Femur (tissue), 1 donor: Measurements from ENCODE around the gene ARHGEF4.

Source experiments
- DNase-seq: peaks from one replicate; pipeline ENCODE4 v3.0.0-alpha.2; 2017

Gene ARHGEF4

GRCh38 chr2:131027566-131028528 lies 191.1 kb downstream of the ARHGEF4 start:
- no peak for DNase-seq

GRCh38 chr2:131029812-131030211 lies 193.1 kb downstream of the ARHGEF4 start:
- no peak for DNase-seq

- DNase-seq = no peak
Observed at GRCh38 chr2:131030478-131030971, 193.8 kb downstream of the ARHGEF4 start.

- DNase-seq = no peak
Observed at GRCh38 chr2:131031431-131031841, 194.7 kb downstream of the ARHGEF4 start.

- DNase-seq = no peak
Observed at GRCh38 chr2:131031875-131032274, 195.2 kb downstream of the ARHGEF4 start.

- DNase-seq = no peak
Observed at GRCh38 chr2:131032393-131032836, 195.7 kb downstream of the ARHGEF4 start.

GRCh38 chr2:131033786-131034121 lies 197.0 kb downstream of the ARHGEF4 start:
- DNase-seq = no peak

- peak; percentile 55 for DNase-seq
Observed at GRCh38 chr2:131034122-131035051, 197.7 kb downstream of the ARHGEF4 start.

GRCh38 chr2:131035112-131035825 lies 198.6 kb downstream of the ARHGEF4 start:
- no peak for DNase-seq

- no peak for DNase-seq
Observed at GRCh38 chr2:131035826-131036231, 199.1 kb downstream of the ARHGEF4 start.

GRCh38 chr2:131036269-131036668 lies 199.6 kb downstream of the ARHGEF4 start:
- no peak for DNase-seq

GRCh38 chr2:131036696-131037397 lies 200.1 kb downstream of the ARHGEF4 start:
- no peak for DNase-seq

- DNase-seq = no peak
Observed at GRCh38 chr2:131037398-131038257, 200.9 kb downstream of the ARHGEF4 start.

GRCh38 chr2:131038258-131039100 lies 201.8 kb downstream of the ARHGEF4 start:
- DNase-seq = no peak

- DNase-seq = no peak
Observed at GRCh38 chr2:131039101-131039440, 202.4 kb downstream of the ARHGEF4 start.

- no peak for DNase-seq
Observed at GRCh38 chr2:131039535-131039907, 202.8 kb downstream of the ARHGEF4 start.

- no peak for DNase-seq
Observed at GRCh38 chr2:131039908-131040660, 203.4 kb downstream of the ARHGEF4 start.

- no peak for DNase-seq
Observed at GRCh38 chr2:131040661-131041401, 204.1 kb downstream of the ARHGEF4 start.
